Pancreas (tissue), 10 donors: ENCODE measurements around the gene TIMM10. TPM values are rescaled to one million over a fixed set of nuclear protein-coding genes. Genes with fewer than 3 reads are reported as not detected.

Source experiments
- ATAC-seq, 4 donors: fragments of 200-7000 bp; cut with Tn5 transposase; one replicate each; pipeline versions ENCODE4 v1.8.0 to v1.9.1; 2020; ENCODE audit warnings: mild to moderate bottlenecking in 4 of 4, moderate library complexity in 4 of 4
- DNase-seq, 6 donors: peaks; one replicate each; pipeline ENCODE4 v3.0.0-alpha.2; 2020
- FAIRE-seq: peaks from 2 replicates; lab custom pipeline; 2012; peaks lifted over from hg19 to GRCh38; lab: Jason Lieb, UNC
- H3K27ac ChIP-seq, 4 donors: fragments of 200-600 bp; sonication (generic); 1 replicate in 3 of 4; 2 replicates in 1 of 4; pipeline versions ENCODE4 v1.5.0 to v1.8.0; 2020
- H3K27me3 ChIP-seq, 4 donors: fragments of 200-600 bp; one replicate each; pipeline ENCODE4 v1.8.0; 2021
- H3K36me3 ChIP-seq, 3 donors: fragments of 200-600 bp; sonication (generic) in 1 of 3; one replicate each; pipeline versions ENCODE4 v1.5.0 to v1.8.0; 2020 to 2021
- H3K4me1 ChIP-seq, 3 donors: fragments of 200-600 bp; one replicate each; pipeline ENCODE4 v1.8.0; 2021
- H3K4me3 ChIP-seq, 4 donors: fragments of 200-600 bp; sonication (generic) in 2 of 4; one replicate each; pipeline versions ENCODE4 v1.5.0 to v1.8.0; 2020 to 2021
- H3K9me3 ChIP-seq, 4 donors: fragments of 200-600 bp; one replicate each; pipeline ENCODE4 v1.8.0; 2021
- CTCF ChIP-seq, 4 donors: fragments of 200-600 bp; sonication (generic) in 3 of 4; IDR thresholded peaks; one replicate each; pipeline versions ENCODE4 v1.5.0 to v1.8.0; 2021; ENCODE audit warnings: antibody characterized with exemption in 4 of 4
- WGBS, 2 donors: extraction: QIAGEN DNeasy Blood & Tissue Kit; methylation state at CpG; one replicate each; pipeline ENCODE4 v1.1.7; 2013; 5-methylcytosine and 5-hydroxymethylcytosine counted together
- intact Hi-C, 3 donors: fragments of 100-400 bp; cut with DNase I; formaldehyde crosslinking; loops; one replicate each; pipeline versions ENCODE4 v1.11.1 to v1.14.2; 2022
- polyA plus RNA-seq, 2 donors: library from polyadenylated mRNA; stranded (reverse); fragments of 200-250 nt; gene quantifications; one replicate each; pipeline ENCODE4 v1.2.3, GENCODE V29; 2013
- total RNA-seq, 6 donors: library from RNA; stranded (reverse); fragmentation: NEBNext Ultra II Directional in 4 of 6; extraction: Animal tissue kit (Norgen Biotek cat#: 25700) in 4 of 6; gene quantifications; one replicate each; pipeline versions ENCODE4 v1.2.1 to v1.2.4, GENCODE V29; 2021 to 2023
- donor health status: healthy with polysubstance abuse.
- donor health status: DM: no; HTN: no; CAD: no; lungs with moderate emphysema.
- donor health status: DM: no; HTN: no; CAD: no.
- donor health status: control.
- donor health status: control.
- donor health status: Bipolar disorder and iron deficiency.
- donor health status: DM: yes; HTN: yes; CAD: no.
- donor health status: DM: no; HTN: no; CAD: no.
- donor health status: DM: no; HTN: no; CAD: no.
- donor health status: DM: yes; HTN: yes; CAD: no.

TIMM10 gene
- total and polyA plus RNA-seq, 8 donors: 12.2 to 32.6 (median 21.7) TPM

GRCh38 chr11:57544566-57544965 lies 14.0 kb upstream of the TIMM10 start:
- no peak for TF ChIP-seq CTCF (IDR thresholded peaks at IDR 0.05)
- Histone ChIP-seq H3K36me3 (no peaks in the 10 kb centered on the region), H3K27me3 (no peaks in the 10 kb centered on the region), H3K27ac (no peak overlapping the region), H3K9me3 (no peaks in the 10 kb centered on the region), H3K4me1 (no peaks in the 10 kb centered on the region), H3K4me3 (no peak overlapping the region)
- intact Hi-C loops: no loop called here
- no peak for ATAC-seq
- 74 to 83% methylated on average over 6 of the region's 6 CpGs for WGBS, 2 donors
- no peak for DNase-seq
- no peak for FAIRE-seq

DNA sequence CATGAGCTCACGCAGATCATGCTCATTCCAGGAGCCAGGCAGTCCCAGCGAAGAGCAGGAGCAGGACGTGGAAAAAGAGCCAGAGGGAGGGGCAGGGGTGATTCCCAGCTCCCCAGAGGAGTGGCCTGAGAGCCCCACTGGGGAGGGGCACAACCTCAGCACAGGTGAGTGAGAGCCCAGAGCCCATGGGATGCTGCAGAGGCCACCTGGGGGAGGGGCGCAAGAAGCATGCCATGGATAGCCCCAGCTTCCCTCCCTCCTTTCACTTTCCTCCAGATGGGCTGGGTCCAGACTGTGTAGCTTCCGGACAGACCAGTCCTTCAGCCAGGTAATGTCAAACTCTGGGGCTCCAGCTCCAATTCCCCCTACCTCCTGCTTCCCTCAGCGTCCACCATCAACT lies 13.0 kb upstream of the TIMM10 start:
- Histone ChIP-seq H3K9me3 (no peaks in the 10 kb centered on the region), H3K27me3 (no peaks in the 10 kb centered on the region), H3K4me1 (no peaks in the 10 kb centered on the region), H3K27ac (no peak overlapping the region), H3K4me3 (no peak overlapping the region), H3K36me3 (no peaks in the 10 kb centered on the region)
- 34 to 44% methylated on average over 6 of the region's 6 CpGs for WGBS, 2 donors
- peak in 1 of 4 donors; percentile 35 for ATAC-seq
- no peak for FAIRE-seq
- intact Hi-C loops: no loop called here
- TF ChIP-seq CTCF (IDR thresholded peaks at IDR 0.05): no peak
- DNase-seq: no peak

DNA sequence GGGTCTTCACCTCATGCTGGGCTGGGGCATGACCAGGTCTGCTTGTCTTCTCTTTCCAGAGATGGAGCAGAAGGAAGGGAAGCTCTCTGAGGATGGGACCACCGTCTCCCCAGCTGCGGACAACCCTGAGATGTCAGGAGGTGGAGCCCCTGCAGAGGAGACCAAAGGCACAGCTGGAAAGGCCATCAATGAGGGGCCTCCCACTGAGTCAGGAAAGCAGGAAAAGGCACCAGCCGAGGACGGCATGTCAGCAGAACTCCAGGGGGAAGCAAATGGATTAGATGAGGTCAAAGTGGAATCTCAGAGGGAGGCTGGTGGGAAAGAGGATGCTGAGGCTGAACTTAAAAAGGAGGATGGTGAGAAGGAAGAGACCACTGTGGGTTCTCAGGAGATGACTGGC lies 12.0 kb upstream of the TIMM10 start:
- FAIRE-seq: no peak
- no peaks in the 10 kb centered on the region for H3K4me1 ChIP-seq
- no peaks in the 10 kb centered on the region for H3K27me3 ChIP-seq
- ATAC-seq: no peak
- H3K9me3 ChIP-seq: no peaks in the 10 kb centered on the region
- intact Hi-C loops: no loop called here
- no peak overlapping the region for H3K4me3 ChIP-seq
- no peaks in the 10 kb centered on the region for H3K36me3 ChIP-seq
- WGBS, 2 donors: 75 to 85% methylated on average over 4 of the region's 4 CpGs
- no peak overlapping the region for H3K27ac ChIP-seq
- DNase-seq: no peak
- TF ChIP-seq CTCF (IDR thresholded peaks at IDR 0.05): no peak

DNA sequence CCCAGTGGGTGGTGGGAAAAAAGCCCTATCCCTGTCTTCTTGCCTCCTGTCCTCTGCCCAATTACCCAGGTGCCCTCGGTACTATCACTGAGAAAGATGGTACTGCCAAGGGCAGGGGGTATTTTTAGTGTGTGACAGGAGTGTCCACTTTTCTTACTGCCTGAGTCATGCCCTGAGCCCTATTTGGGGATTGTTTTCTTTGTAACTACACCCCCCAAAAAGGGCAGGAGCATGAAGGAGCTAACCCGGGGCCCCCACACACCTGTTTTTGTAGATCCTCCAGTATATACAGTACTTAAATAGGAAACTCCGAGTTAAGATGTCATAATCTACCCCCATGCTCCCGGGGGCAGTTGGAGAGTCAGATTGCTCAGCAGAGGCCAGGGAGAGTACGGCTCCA lies 10.6 kb upstream of the TIMM10 start:
- no peak for DNase-seq
- intact Hi-C loops: no loop called here
- FAIRE-seq: no peak
- no peak for TF ChIP-seq CTCF (IDR thresholded peaks at IDR 0.05)
- WGBS, 2 donors: 78 to 86% methylated on average over 5 of the region's 5 CpGs
- H3K4me1 ChIP-seq: no peaks in the 10 kb centered on the region
- no peak overlapping the region for H3K27ac ChIP-seq
- H3K27me3 ChIP-seq: no peaks in the 10 kb centered on the region
- H3K36me3 ChIP-seq: no peaks in the 10 kb centered on the region
- H3K9me3 ChIP-seq: no peaks in the 10 kb centered on the region
- ATAC-seq: no peak
- H3K4me3 ChIP-seq: no peak overlapping the region

- WGBS, 2 donors: 30 to 63% methylated on average over 1 of the region's 1 CpG
- TF ChIP-seq CTCF (IDR thresholded peaks at IDR 0.05): no peak
- H3K27me3 ChIP-seq: no peaks in the 10 kb centered on the region
- no peaks in the 10 kb centered on the region for H3K9me3 ChIP-seq
- H3K4me3 ChIP-seq: no peak overlapping the region
- H3K4me1 ChIP-seq: no peaks in the 10 kb centered on the region
- H3K36me3 ChIP-seq: no peaks in the 10 kb centered on the region
- FAIRE-seq: no peak
- no peak overlapping the region for H3K27ac ChIP-seq
- ATAC-seq: no peak
- DNase-seq: no peak
- intact Hi-C loops: no loop called here
Observed at GRCh38 chr11:57539342-57539741, 8.8 kb upstream of the TIMM10 start.
